ENCODE data around the gene IQCN. TPM values are rescaled to one million over a fixed set of nuclear protein-coding genes. Genes with fewer than 3 reads are reported as not detected.

Gene IQCN
- total RNA-seq, 1 donor from 2014 or later, result 17.8 TPM

DNA sequence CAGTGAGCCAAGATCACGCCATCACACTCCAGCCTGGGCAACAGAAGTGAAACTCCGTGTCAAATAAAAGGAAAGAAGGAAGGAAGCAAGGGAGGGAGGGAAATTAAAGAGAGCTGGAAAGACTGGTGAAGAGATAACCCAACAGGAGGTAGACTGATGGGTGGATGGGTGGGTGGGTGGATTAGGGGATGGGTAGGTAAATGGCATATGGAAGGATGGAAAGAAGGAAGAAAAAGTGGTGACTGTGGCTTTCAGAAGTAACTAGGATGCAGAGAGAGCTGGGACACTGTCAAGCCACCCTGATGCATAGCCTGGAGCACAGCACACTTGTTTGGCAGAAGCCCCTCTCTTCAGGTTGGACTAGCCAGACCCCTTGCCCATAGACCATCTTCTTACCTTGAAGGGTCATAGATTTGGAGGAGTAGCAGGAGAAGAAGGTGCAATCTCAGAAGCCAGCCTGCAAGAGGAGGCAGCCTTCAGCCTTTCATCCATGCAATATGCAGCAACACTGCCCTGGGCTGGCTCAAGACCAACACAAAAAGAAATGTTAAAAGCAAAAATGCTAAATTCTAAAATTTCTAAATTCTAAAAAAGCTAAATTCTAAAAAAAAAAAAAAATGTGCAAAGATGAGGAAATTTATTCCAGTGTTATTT lies 5.1 kb downstream of the IQCN start:
- Mint-ChIP-seq H3K4me1 (peaks cover 8% of the 10 kb centered on the region), H3K27me3 (no peaks in the 10 kb centered on the region), H3K36me3 (ENCODE audit: low read depth) (peaks cover 52% of the 10 kb centered on the region), H3K4me3 (no peak overlapping the region), H3K9me3 (no peaks in the 10 kb centered on the region), H3K27ac (no peak overlapping the region)
- ChIA-PET CTCF (interaction anchor here (1.0 to 3.0 kb wide), 4 partner anchors 10 to 61 kb away, joined by 3 to 11 read pairs (median 4); partner anchors contain the start of gene LSM4), POLR2A (interaction anchor here (0.6 to 20.0 kb wide), 8 partner anchors 8 to 289 kb away, joined by 3 to 857 read pairs (median 4); partner anchors contain the start of gene LSM4)
- TF ChIP-seq, protein P1, sequence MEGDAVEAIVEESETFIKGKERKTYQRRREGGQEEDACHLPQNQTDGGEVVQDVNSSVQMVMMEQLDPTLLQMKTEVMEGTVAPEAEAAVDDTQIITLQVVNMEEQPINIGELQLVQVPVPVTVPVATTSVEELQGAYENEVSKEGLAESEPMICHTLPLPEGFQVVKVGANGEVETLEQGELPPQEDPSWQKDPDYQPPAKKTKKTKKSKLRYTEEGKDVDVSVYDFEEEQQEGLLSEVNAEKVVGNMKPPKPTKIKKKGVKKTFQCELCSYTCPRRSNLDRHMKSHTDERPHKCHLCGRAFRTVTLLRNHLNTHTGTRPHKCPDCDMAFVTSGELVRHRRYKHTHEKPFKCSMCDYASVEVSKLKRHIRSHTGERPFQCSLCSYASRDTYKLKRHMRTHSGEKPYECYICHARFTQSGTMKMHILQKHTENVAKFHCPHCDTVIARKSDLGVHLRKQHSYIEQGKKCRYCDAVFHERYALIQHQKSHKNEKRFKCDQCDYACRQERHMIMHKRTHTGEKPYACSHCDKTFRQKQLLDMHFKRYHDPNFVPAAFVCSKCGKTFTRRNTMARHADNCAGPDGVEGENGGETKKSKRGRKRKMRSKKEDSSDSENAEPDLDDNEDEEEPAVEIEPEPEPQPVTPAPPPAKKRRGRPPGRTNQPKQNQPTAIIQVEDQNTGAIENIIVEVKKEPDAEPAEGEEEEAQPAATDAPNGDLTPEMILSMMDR (IDR thresholded peaks at IDR 0.05), result no peak
- intact Hi-C loops (cut with micrococcal nuclease), result no loop called here
- no peak for DNase-seq
- no peak for ATAC-seq (ENCODE audit: low read depth)

- DNase-seq (no peak), ATAC-seq (ENCODE audit: low read depth) (no peak)
- ChIA-PET CTCF (no interaction called here), POLR2A (no interaction called here)
- intact Hi-C loops (cut with micrococcal nuclease), result no loop called here
- Mint-ChIP-seq H3K36me3 (ENCODE audit: low read depth) (peaks cover 51% of the 10 kb centered on the region), H3K27ac (no peak overlapping the region), H3K9me3 (no peaks in the 10 kb centered on the region), H3K4me3 (no peak overlapping the region), H3K27me3 (no peaks in the 10 kb centered on the region), H3K4me1 (peaks cover 2% of the 10 kb centered on the region)
- TF ChIP-seq, protein P1 (IDR thresholded peaks at IDR 0.05), result no peak
These were observed 7.2 kb downstream of the IQCN start for GRCh38 chr19:18266771-18267686.

DNA sequence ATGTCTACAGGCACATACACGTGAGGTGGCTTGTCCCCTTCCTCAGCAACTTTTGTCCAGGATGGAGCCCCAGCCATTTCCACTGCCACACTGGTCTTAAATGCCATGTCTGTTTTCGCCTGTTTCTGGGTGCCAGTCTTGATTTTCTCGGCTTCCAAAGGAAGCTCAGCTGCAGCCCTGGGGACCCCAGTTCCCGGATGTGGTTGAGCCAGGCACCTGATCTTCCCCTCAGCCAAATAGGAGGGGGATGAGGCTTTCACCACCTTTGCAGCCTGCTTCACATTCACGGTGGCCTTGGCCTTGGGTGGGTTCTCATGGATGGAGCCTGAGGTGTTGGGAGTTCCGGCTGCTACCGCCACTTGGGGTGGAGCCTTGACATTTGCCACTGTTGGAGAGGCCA lies 8.7 kb downstream of the IQCN start:
- no peak overlapping the region for H3K4me3 Mint-ChIP-seq
- H3K27me3 Mint-ChIP-seq, result no peaks in the 10 kb centered on the region
- CTCF ChIA-PET, result no interaction called here
- intact Hi-C loops (cut with micrococcal nuclease), result no loop called here
- DNase-seq (no peak), ATAC-seq (ENCODE audit: low read depth) (no peak)
- no peaks in the 10 kb centered on the region for H3K9me3 Mint-ChIP-seq
- peaks cover 54% of the 10 kb centered on the region for H3K36me3 Mint-ChIP-seq (ENCODE audit: low read depth)
- no peaks in the 10 kb centered on the region for H3K4me1 Mint-ChIP-seq
- TF ChIP-seq, protein P1 (IDR thresholded peaks at IDR 0.05), result no peak
- POLR2A ChIA-PET, result interaction anchor here (0.6 kb wide), 1 partner anchor 1682 kb away, joined by 4 read pairs; no protein-coding TSS in a partner anchor
- H3K27ac Mint-ChIP-seq, result no peak overlapping the region

DNA sequence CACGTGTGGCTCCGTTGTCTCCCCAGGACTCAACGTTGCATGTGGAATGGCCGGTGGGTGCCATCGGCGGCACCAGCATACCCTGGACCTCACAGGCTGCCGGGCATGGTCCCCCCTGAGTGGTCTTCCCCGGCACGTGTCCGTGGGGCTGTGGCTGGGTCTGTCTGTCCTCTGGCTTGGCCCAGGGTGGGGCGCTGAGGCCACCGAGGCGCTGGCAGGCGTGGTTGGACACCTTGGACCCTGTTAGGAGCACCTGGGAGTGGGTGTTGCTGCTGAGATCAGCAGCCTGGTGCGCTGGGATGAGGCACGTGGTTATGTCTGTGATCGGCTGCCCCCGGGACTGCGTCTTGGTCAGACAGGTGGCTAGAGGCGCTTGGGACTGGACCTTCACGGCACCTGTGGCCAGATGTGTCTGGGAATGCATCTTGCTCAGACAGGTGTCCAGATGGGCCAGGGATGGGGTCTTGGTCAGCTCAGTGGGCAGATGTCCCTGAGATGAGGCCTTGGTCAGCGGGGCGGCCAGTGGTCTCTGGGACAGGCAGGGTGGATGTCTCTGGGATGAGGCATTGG lies 9.2 kb downstream of the IQCN start:
- POLR2A ChIA-PET, result interaction anchor here (0.7 kb wide), 1 partner anchor 94 kb away, joined by 3 read pairs; no protein-coding TSS in a partner anchor

More for the DNA sequence above, 9.2 kb downstream of the IQCN start:
- CTCF ChIA-PET, result no interaction called here
- Mint-ChIP-seq H3K4me3 (no peak overlapping the region), H3K27ac (no peak overlapping the region), H3K4me1 (no peaks in the 10 kb centered on the region), H3K27me3 (no peaks in the 10 kb centered on the region), H3K9me3 (no peaks in the 10 kb centered on the region), H3K36me3 (ENCODE audit: low read depth) (peaks cover 55% of the 10 kb centered on the region)
- TF ChIP-seq, protein P1 (IDR thresholded peaks at IDR 0.05), result no peak
- intact Hi-C loops (cut with micrococcal nuclease), result no loop called here
- no peak for DNase-seq
- no peak for ATAC-seq (ENCODE audit: low read depth)
